GM21447 (cell line): ENCODE measurements around the gene ZFYVE28.
"Not testable (repeated sequence)": the region's sequence is repeated elsewhere in the genome, so short reads cannot be mapped to it uniquely, and the experiment has no call there.

Experiments used
- ATAC-seq: cut with Tn5 transposase; IDR thresholded peaks from one replicate; pipeline ENCODE4 v1.9.1; 2021; ENCODE audit not compliant: unreplicated experiment

Gene ZFYVE28

DNA sequence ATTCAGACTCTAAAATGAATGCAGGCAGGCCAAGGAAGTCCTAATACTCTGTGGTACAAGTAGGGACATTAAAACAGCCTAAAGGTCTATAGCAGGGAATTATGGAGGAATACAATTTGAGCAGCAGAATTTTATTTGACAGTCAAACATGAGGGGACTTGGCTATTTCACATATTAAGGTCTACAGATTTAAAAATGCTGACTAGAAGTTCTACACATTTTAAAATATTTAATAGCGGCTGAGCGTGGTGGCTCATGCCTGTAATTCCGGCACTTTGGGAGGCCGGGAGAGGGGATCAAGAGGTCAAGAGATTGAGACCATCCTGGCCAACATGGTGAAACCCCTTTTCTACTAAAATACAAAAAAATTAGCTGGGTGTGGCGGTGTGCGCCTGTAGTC, 187.4 kb downstream of the ZFYVE28 start:
- ATAC-seq = no peak

DNA sequence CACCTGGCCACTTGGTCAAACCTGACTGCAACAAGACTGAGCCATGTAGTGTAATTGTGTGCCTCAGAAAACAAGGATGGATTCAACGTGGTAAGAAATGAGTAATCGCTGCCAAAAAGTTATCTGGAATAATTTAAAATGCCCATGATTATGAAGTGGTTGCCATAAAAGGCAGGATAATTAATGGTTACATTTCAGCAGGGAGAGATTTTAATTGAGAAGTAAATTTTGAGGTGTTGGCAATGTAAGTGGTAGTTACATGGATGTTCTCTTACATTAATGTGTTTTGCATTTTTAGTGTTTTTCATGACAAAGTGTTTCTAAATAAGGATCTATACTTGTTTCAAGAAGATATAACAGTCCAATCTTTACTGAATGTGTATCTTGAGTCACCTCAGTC, 192.2 kb downstream of the ZFYVE28 start:
- no peak for ATAC-seq

DNA sequence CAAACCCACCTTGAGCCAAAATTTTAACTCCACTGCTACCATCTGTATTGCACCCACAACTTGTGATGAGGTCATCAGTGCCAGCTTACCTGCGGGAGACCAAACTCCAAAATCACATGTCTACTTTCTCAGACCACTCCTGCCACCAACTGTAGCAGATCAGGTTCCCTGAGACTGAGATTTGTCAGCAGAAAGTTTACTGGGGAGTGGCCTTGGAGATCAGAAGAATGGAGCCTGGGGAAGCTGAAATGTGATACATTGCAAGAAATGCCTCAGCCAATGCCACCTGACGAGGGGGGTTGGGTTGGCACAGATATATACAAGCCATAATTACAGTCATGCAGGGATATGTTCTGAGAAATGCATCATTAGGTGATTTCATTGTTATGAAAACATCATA, 195.6 kb downstream of the ZFYVE28 start:
- ATAC-seq = no peak

DNA sequence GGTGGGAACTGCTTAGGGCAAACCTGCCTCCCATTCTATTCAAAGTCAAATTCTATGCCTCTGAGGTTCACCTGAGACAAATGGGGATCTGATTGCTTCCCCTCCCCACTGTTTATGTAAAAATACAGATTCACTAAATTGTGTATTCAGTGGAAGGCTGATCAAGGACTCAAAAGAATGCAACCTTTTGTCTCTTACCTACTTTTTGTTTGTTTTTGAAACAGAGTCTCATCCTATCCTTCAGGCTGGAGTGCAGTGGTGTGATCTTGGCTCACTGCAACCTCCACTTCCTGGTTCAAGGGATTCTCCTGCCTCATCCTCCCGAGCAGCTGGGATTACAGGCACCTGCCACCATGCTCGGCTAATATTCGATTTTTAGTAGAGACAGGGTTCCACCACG, 197.1 kb downstream of the ZFYVE28 start:
- not testable (repeated sequence) for ATAC-seq

DNA sequence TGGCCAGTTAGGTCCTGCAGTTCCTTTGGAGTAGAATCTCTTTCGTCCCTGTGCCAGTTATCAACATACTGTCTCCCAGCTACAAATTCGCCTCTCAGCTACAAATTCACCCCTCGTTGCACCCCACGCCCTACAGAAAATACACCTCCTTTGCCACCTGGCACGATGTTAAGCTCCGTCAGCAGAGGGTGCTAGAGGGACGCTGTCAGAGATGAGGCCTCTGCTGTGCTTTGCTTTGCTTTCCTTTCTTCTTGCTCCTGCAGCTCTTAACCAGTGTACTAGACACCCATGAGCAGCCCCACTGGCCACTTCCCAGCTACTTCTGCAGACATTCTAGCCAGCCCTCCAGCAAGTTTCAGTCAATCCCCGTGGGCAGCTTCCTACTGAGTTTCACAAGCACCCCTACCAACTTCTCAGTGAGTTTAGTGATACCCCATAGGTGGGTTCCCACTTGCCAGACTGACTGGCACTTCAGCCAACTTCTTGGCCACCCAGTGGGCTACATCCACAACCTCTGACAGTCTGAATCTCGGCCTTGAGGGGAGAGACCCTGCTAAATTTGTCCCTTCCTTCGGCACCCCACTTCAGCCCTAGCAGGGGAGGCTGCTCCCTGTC, 198.3 kb downstream of the ZFYVE28 start:
- no peak for ATAC-seq
